SK-MEL-5 (cell line): ENCODE results near the gene PRPF19. TPM values are rescaled to one million over a fixed set of nuclear protein-coding genes. Genes with fewer than 3 reads are reported as not detected.
A peak's percentile ranks its signal among the peaks of the same experiment; 100 is the strongest.

Source experiments
- DNase-seq: peaks from one replicate; pipeline ENCODE4 v3.0.0-alpha.2; 2016; ENCODE audit warnings: low read depth, low spot score
- in situ Hi-C: cut with HindIII; loops from 2 replicates; pipeline ENCODE4 v1.10.0; 2016; ENCODE audit warnings: low sequenced_read_pairs, high pct_unique_total_duplicates, low pct_unique_long_range_greater_than_20kb
- total RNA-seq: library from RNA; depleted of rRNA; stranded (reverse); fragments of >200 nt; shearing (Covaris generic); gene quantifications from 2 replicates; pipeline ENCODE4 v1.2.3, GENCODE V29; 2014; rRNA removed

PRPF19 gene
- total RNA-seq, 1 experiment from 2014 or later, result 42.3 TPM

DNA sequence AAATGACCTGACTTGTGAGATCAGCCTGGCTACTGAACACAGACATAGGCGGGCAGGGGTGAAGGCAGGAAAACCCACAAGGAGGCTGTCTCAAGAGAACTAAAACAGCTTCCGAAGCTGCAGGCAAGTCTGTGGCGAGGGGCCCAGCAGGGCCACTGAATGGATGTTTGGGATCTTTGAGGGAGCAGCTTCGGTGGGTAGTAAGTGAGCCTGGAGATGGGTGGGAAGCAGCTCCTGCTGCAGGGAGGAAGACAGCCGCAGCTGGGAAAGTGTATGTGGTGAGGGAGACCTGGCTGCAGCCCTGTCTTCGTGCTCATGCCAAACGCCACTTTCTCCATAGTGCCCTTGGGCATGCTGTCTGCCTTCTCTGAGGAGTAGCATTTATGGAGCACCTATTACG is 61.0 kb downstream of the PRPF19 start:
- DNase-seq, result no peak
- in situ Hi-C loops, result no loop called here

DNA sequence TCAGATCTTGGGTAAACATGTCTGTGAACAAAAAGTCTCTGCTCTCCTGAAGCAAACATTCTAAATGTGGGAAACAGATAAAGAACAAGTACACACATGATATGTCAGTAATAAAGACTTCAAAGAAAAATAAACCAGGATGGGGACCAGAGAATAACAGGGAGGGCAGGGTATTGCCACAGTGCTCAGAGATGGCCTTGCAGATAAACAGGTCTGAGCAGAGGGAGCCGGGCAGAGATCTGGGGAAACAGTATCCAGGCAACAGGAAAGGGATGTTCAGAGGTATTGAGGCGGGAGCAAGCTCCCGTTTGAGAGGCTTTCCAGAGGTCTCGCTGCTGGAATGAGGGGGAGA is 61.5 kb downstream of the PRPF19 start:
- no peak for DNase-seq
- in situ Hi-C loops, result no loop called here

DNA sequence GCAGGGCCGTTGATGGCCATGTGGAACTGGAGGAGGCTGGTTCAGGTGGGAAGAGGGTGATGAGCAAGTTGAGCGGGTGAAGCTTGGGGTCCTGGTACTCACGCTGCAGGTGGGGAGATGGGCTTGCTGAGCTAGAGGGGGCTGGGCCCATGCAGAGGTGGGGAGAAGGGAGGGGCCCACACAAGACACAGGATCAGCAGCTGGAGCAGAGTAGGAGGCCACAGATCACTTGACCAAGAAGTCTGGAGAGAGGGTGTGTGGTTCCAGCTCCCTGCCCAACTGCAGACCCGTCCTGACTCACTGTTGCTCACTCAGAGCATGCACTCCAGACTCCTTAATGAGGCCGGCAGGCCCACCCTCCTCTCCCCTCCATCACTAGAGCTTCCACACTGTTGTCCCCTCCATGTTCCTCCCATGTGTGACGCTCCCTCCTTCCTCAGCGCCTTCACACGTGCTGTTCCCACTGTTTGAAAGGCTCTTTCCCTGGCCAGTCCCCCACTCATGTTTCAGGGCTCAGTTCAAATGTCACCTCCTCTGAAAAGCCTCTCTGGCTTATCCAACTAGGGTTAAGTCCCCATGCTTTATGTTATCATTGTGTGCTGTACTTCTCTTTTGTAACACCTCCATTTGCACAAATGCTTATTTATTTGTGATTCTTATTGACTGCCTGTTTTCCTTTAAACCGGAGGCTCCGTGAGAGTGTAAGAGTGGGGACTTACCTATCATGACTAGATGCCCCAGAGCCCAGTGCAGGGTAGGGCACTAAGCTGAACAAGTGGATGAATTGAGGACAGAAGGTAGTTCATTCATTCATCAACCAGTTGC is 62.1 kb downstream of the PRPF19 start:
- no peak for DNase-seq
- in situ Hi-C loops, result no loop called here

GRCh38 chr11:60842668-60843600 is 63.5 kb downstream of the PRPF19 start:
- DNase-seq, result no peak
- in situ Hi-C loops, result no loop called here

GRCh38 chr11:60841797-60842667 is 64.4 kb downstream of the PRPF19 start, which contains the start of gene CCDC86:
Gene CCDC86, plus strand, starts transcription at chr11:60842113. Its CDS starts 12 bp downstream, at chr11:60842125.
- in situ Hi-C loops, result no loop called here
- peak; percentile 92 for DNase-seq

Other genes with a start within 250 kb of the PRPF19 start
- gene MS4A8, start 207.0 kb downstream of the PRPF19 start, total RNA-seq, result not detected in 2 replicates
- not detected in 2 replicates for gene MS4A18, start 181.9 kb downstream of the PRPF19 start, total RNA-seq
- not detected in 2 replicates for gene MS4A15, start 149.7 kb downstream of the PRPF19 start, total RNA-seq
- not detected in 2 replicates for gene MS4A10, start 121.3 kb downstream of the PRPF19 start, total RNA-seq
- gene CCDC86, start 64.5 kb downstream of the PRPF19 start, total RNA-seq, result 9.2 and 9.6 TPM in 2 replicates
- gene PTGDR2, start 50.6 kb downstream of the PRPF19 start, total RNA-seq, result not detected in 2 replicates
- gene ZP1, start 39.0 kb downstream of the PRPF19 start, total RNA-seq, result not detected in 2 replicates
- gene TMEM109, start 7.6 kb upstream of the PRPF19 start, total RNA-seq, result 43.5 and 52.9 TPM in 2 replicates
- 35.0 and 36.2 TPM in 2 replicates for gene TMEM132A, start 17.9 kb upstream of the PRPF19 start, total RNA-seq
- gene SLC15A3, start 45.6 kb upstream of the PRPF19 start, total RNA-seq, result 0.75 and 1.1 TPM in 2 replicates
- gene CD6, start 65.1 kb upstream of the PRPF19 start, total RNA-seq, result not detected in 2 replicates
- not detected in 2 replicates for gene CD5, start 195.9 kb upstream of the PRPF19 start, total RNA-seq